ENCODE results near the gene SNX19. TPM values are rescaled to one million over a fixed set of nuclear protein-coding genes. Genes with fewer than 3 reads are reported as not detected.
A peak's percentile ranks its signal among the peaks of the same experiment; 100 is the strongest.

Gene SNX19
- total RNA-seq, 2 experiments from 2014 or later: 47.7 to 49.4 TPM

DNA sequence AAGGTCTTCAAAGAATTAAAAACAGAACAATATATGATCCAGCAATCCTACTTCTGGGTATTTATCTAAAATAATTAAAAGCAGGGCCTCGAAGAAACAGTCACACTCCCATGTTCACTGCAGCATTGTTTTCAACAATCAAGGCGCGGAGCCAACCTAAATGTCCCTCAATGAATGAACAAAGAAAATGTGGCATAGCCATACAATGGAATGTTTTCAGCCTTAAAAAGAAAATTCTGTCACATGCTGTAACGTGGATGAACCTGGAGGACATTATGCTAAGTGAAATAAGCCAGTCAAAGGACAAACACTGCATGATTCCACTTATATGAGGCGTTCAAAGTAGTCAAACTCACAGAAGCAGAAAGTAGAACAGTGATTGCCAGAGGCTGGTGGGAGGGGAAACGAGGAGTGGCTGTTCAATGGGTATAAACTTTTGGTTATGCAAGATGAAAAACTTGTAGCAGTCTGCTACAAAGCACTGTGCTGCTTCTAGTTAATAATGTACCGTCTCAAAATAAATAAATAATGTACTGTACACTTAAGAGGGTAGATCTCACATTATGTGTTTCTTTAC is 41.2 kb downstream of the SNX19 start:
- Mint-ChIP-seq H3K27ac (no peak overlapping the region), H3K36me3 (peaks cover 13% of the 10 kb centered on the region), H3K4me1 (no peaks in the 10 kb centered on the region), H3K4me3 (no peak overlapping the region), H3K9me3 (no peaks in the 10 kb centered on the region), H3K27me3 (no peaks in the 10 kb centered on the region)
- POLR2A ChIA-PET: no interaction called here
- no peak for DNase-seq
- ATAC-seq (ENCODE audit: low read depth): no peak

DNA sequence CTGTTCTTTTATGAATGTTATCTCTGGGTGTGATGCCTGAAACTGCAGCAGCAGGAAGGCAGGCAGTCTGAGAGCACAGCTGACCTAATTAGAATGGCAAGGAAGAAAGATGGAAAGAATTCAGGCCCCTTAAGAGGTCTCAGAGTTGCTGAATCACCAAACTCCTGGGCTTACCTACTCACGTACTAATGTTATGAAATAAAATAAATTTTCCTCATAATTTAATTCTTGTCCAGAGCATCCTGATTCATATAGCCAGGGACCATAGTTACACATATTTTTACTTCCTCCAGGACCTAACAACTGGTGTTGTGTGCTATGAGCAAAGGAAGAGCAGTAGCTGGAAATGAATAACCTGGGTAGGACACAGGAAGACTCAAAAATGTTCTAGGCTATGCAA is 41.9 kb downstream of the SNX19 start:
- DNase-seq (no peak), ATAC-seq (ENCODE audit: low read depth) (no peak)
- no peak overlapping the region for H3K27ac Mint-ChIP-seq
- POLR2A ChIA-PET: no interaction called here
- H3K4me1 Mint-ChIP-seq: no peaks in the 10 kb centered on the region
- no peaks in the 10 kb centered on the region for H3K9me3 Mint-ChIP-seq
- H3K36me3 Mint-ChIP-seq: peaks cover 13% of the 10 kb centered on the region
- no peak overlapping the region for H3K4me3 Mint-ChIP-seq
- H3K27me3 Mint-ChIP-seq: no peaks in the 10 kb centered on the region

DNA sequence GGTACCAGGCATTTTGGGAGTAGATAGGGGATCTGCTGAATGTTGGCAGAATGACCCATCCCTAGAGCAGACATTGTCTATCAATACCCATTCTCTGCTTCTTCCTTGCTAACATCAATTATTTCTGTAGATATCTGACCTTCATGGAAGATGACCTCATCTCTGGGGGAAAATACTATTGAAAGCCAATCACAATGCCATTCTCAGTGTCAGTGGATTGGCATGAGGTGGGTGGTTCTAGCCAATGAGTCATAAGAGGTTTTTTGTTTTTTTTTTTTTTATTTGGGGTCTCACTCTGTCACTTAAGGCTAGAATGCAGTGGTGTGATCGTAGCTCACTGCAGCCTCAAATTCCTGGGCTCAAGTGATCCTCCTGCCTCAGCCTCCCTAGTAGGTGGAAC is 42.5 kb downstream of the SNX19 start:
- Mint-ChIP-seq H3K9me3 (no peaks in the 10 kb centered on the region), H3K27me3 (no peaks in the 10 kb centered on the region), H3K4me3 (no peak overlapping the region), H3K4me1 (no peaks in the 10 kb centered on the region), H3K27ac (no peak overlapping the region), H3K36me3 (peaks cover 9% of the 10 kb centered on the region)
- POLR2A ChIA-PET: no interaction called here
- ATAC-seq (ENCODE audit: low read depth) (no peak), DNase-seq (no peak)

DNA sequence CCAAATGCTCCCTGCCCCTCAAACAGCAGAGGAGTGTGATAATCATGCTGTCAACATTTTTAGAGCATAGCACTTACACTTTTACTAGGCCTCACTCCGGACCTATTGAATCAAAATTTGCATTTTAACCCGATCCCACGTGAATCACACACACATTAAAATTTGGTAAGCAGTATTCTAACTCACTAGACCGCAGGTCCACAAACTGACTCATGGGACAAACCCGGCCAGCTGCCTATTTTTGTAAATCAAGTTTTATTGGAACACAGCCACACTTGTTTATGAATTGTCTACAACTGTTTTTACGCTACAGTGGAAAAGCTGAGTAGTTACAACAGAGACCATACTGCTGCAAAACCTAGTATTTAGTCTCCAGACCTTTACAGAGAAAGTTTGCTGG is 43.3 kb downstream of the SNX19 start:
- DNase-seq (no peak), ATAC-seq (ENCODE audit: low read depth) (no peak)
- no peaks in the 10 kb centered on the region for H3K27me3 Mint-ChIP-seq
- POLR2A ChIA-PET: no interaction called here
- H3K36me3 Mint-ChIP-seq: peaks cover 6% of the 10 kb centered on the region
- no peak overlapping the region for H3K27ac Mint-ChIP-seq
- H3K9me3 Mint-ChIP-seq: no peaks in the 10 kb centered on the region
- no peaks in the 10 kb centered on the region for H3K4me1 Mint-ChIP-seq
- no peak overlapping the region for H3K4me3 Mint-ChIP-seq

DNA sequence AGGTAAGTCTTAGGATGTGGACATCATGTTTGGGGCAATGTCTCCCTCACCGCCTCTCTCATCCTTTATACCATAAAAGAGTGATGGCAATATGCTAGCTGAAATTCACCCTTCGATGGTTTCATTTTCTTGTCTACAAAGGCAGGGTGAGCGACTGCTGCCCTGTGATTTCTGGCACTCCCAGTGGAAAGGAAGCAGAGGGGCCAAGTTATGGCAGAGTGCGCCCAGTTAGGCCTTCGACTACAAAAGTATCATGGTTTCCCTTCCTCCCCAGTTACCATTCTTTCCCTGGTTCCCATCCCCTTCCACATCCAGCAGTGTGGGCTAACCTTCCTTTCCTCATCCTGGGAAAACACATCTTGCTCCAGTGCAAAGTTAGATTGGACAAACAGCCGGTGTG is 43.8 kb downstream of the SNX19 start:
- no peaks in the 10 kb centered on the region for H3K9me3 Mint-ChIP-seq
- peaks cover 6% of the 10 kb centered on the region for H3K36me3 Mint-ChIP-seq
- no peak overlapping the region for H3K4me3 Mint-ChIP-seq
- H3K27ac Mint-ChIP-seq: no peak overlapping the region
- POLR2A ChIA-PET: no interaction called here
- H3K27me3 Mint-ChIP-seq: no peaks in the 10 kb centered on the region
- no peak for DNase-seq
- no peak for ATAC-seq (ENCODE audit: low read depth)
- H3K4me1 Mint-ChIP-seq: no peaks in the 10 kb centered on the region

DNA sequence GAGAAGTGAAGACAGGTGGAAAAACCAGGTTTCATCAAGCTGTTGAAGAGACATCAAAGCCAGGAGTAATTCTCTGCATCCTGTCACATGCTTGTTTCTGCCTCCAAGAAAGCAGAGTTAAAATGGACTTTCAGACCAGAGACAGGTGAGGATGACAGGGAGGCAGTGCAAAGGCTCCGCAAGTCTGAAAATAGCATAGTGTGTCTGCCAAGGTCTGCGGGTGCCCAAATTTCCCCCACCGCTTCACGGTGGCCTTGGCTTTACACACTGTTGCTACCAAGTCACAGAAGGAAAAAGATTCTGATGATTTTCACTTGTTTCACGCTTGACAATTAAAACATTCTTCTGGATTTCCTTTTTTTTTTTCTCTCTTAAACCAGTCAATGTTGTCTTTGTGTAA is 44.2 kb downstream of the SNX19 start:
- no peak overlapping the region for H3K4me3 Mint-ChIP-seq
- POLR2A ChIA-PET: no interaction called here
- ATAC-seq (ENCODE audit: low read depth) (no peak), DNase-seq (no peak)
- no peaks in the 10 kb centered on the region for H3K9me3 Mint-ChIP-seq
- no peaks in the 10 kb centered on the region for H3K4me1 Mint-ChIP-seq
- H3K36me3 Mint-ChIP-seq: peaks cover 6% of the 10 kb centered on the region
- H3K27ac Mint-ChIP-seq: no peak overlapping the region
- no peaks in the 10 kb centered on the region for H3K27me3 Mint-ChIP-seq

DNA sequence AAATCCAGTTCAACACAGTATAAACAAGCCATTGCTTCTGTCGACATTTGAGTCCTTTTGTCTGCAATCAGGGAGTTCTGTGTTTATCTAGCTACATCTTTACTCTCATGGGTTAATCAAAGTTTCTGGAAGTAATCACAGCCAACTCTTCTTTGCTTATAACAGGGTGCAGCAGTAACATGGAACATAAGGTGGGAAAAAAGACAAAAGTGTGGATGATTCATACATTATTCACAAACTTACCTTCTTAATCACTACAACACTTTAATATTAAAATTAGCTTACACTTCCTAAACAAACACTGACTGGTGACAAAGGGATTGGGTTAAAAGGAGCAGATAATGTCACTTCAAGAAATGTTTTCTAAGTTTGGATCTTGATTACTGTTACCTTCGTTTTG is 44.7 kb downstream of the SNX19 start:
- Mint-ChIP-seq H3K4me3 (no peak overlapping the region), H3K9me3 (no peaks in the 10 kb centered on the region), H3K36me3 (peaks cover 6% of the 10 kb centered on the region), H3K4me1 (no peaks in the 10 kb centered on the region), H3K27me3 (no peaks in the 10 kb centered on the region), H3K27ac (no peak overlapping the region)
- POLR2A ChIA-PET: no interaction called here
- no peak for DNase-seq
- ATAC-seq (ENCODE audit: low read depth): no peak

DNA sequence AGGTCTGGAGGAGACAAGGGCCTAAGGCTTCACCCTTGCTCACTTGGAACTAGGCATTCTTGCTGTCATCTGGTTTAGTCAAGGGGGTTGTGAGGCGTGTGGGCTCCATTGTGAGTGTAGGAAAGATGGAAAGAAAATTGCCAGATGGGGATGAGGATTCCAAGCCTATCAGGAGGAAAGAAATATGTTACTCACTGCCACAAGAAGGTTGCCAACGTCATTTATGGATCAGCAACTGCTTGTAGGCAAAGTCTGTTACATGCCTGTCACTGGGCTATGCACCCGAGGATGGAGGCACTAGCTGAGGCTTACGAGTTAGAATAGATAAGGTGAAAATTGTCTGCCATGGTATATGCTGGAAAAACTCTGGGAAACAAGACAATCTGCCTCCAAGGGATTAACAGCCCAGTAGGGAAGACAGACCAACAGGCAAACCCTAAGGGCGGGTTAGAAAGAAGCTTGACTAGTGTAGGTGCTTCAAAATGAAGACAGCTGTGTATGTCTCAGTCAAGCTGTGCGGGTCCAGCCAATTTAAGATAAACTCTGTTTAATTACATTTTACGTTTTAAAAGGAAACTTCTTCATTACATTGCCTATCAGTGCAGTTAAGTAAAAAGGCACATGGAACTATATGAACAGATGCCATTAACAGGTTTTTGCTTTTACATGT is 47.4 kb downstream of the SNX19 start:
- Mint-ChIP-seq H3K4me1 (no peaks in the 10 kb centered on the region), H3K9me3 (no peaks in the 10 kb centered on the region), H3K4me3 (no peak overlapping the region), H3K27ac (no peak overlapping the region), H3K27me3 (no peaks in the 10 kb centered on the region), H3K36me3 (peaks cover 2% of the 10 kb centered on the region)
- ATAC-seq (ENCODE audit: low read depth) (no peak), DNase-seq (no peak)
- POLR2A ChIA-PET: no interaction called here

DNA sequence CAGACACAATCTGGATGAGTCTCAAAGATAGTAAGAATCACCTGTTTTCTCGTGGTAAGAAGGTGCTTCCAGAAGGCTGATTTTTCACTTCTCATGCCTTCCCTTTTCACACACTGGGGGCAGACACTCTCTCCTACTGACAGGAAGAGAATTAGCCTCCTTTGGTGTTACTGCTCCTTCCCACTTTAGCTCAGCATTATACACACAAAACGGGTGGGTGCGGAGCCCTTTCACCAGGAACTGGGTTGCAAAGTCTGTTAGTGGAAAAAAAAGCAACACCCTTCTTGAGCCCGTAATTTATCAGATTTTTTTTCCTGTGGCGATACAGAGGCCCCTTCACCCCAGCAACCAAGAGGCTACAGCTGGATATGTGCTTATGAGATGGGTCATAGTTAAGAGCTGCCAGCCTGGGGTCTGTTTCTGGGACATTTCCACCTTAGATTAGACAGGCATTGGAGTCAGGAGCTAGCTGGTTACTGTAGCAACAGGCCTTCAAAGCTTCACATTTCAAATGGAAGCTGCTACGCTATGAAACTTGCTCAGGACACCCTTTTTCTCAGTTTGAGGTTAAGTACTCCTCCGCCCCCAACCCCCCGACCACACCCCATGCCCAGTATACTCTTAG is 48.1 kb downstream of the SNX19 start:
- no peaks in the 10 kb centered on the region for H3K9me3 Mint-ChIP-seq
- H3K4me3 Mint-ChIP-seq: no peak overlapping the region
- H3K27ac Mint-ChIP-seq: no peak overlapping the region
- POLR2A ChIA-PET: no interaction called here
- no peaks in the 10 kb centered on the region for H3K27me3 Mint-ChIP-seq
- no peaks in the 10 kb centered on the region for H3K4me1 Mint-ChIP-seq
- ATAC-seq (ENCODE audit: low read depth) (no peak), DNase-seq (no peak)
- peaks cover 2% of the 10 kb centered on the region for H3K36me3 Mint-ChIP-seq

DNA sequence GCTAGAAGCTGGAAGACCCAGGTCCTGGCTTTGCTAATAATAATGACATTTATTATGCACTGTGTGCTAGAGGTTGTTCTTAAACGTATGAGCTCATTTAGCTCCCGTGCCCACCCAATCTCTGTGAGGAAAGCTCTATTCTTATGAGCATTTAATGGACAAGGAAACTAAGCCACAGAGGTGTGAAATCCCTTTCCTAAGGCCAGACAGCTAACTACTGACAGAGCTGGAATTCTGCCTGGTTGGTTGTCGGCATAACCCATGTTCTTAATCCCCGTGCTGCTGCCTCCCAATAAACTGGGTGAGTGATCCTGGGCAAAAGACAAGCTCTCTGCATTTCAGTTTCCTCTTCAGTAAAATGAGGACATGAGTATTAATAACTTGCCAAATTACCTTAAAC is 49.4 kb downstream of the SNX19 start:
- Mint-ChIP-seq H3K36me3 (peaks cover 2% of the 10 kb centered on the region), H3K4me3 (no peak overlapping the region), H3K9me3 (no peaks in the 10 kb centered on the region), H3K27me3 (no peaks in the 10 kb centered on the region), H3K27ac (no peak overlapping the region), H3K4me1 (no peaks in the 10 kb centered on the region)
- ATAC-seq (ENCODE audit: low read depth): no peak
- POLR2A ChIA-PET: interaction anchor here (1.3 kb wide), 1 partner anchor 432 kb away, joined by 4 read pairs; no protein-coding TSS in a partner anchor
- DNase-seq: no peak

DNA sequence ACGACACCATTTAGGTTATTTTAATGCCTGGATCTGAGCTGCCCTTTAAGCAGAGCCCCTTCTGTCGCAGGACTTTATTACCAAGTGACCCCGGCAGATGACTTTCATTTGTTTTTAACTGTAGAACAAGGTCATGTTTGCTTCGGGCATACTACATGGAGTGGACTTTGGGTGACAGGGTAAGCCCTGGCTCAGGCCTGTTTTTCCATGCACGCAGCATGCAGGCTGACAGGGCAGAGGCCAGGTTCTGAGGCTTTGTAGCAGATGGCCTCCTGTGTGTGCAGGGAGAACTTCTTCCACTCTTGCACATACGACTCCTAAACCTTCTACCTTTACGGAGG is 50.5 kb downstream of the SNX19 start:
- Mint-ChIP-seq H3K4me1 (no peaks in the 10 kb centered on the region), H3K27ac (no peak overlapping the region), H3K9me3 (no peaks in the 10 kb centered on the region), H3K4me3 (no peak overlapping the region), H3K27me3 (no peaks in the 10 kb centered on the region), H3K36me3 (peaks cover under 1% of the 10 kb centered on the region)
- no peak for DNase-seq
- ATAC-seq (ENCODE audit: low read depth): no peak
- POLR2A ChIA-PET: no interaction called here

DNA sequence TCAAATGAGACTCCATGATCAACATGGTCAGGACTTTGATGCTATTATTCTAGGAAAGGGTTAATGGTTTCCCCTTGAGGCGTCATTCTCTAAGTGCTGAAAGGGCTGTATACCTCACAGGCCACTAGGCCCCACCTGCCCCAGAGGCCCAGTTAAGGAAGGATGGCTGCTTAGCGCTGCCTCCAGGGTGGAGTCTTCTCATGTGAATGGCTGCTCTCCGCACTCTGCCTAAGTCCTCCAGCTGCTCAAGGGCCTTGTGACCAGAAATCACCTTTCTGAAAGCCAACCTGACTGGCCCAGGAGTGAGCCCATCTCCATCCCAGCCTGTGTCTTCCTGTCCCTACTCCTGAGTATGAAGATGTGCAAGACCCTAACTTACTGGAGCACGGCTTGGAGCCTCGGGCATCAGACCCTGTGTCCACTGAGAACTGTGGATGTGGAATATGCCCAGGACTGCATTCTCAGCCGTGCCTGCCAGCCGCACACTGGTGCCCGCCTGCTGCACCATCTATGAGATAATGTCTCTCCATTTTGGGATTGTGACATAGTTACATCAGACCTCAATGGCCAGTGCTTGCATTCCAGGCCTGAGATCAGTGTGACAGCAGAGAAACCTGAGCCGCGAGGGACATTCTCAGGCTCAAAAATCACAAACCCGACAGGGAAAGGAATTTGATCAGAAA is 51.0 kb downstream of the SNX19 start:
- Mint-ChIP-seq H3K27ac (no peak overlapping the region), H3K36me3 (no peaks in the 10 kb centered on the region), H3K9me3 (no peaks in the 10 kb centered on the region), H3K4me1 (no peaks in the 10 kb centered on the region), H3K4me3 (no peak overlapping the region), H3K27me3 (no peaks in the 10 kb centered on the region)
- ATAC-seq (ENCODE audit: low read depth) (no peak), DNase-seq (no peak)
- POLR2A ChIA-PET: no interaction called here

DNA sequence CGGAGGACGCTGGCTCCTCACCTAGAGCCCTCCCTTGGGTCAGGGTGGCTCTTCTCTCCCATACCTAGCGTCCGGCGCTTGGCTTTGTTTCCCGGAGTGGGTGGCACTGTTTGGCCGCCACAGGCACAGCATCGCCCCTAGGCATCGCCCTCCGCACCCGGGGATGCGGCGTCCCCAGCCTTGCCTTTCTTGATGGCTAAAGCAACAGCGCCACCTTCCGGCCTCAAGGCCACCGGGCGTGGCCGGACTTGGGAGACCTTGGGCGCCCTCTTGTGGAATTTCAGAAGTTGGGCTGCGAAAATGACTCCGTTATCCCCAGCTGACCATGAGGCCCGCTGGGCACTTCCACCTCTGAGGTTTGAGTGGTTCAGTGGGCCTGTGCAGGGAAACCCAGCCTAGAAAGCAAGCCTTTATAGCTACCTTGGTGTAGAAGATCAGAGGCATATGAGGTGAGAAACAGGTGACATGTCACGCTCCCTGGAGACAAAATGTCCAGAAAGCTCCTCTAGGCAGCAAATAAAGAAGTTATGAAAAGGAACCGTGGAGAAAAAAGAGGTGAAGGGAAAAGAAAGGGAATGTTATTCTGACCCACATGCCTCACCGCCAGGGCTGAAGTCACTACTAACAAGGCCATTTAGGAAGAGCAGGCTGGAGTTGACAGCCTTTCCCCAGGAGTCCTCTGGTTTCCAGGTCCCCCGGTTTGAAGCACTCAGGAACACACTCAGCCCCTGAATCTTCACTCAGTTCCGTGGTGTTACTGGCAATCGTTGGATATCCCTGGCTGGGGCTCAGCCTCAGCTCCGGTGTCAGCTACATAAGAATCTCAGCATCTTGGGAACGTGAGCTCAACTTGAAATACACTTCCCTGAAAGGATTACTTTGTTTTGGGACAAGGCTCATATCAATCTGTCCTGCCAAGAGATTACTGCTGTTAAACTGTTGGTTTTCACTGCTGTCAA is 54.1 kb downstream of the SNX19 start:
- Mint-ChIP-seq H3K36me3 (no peaks in the 10 kb centered on the region), H3K4me1 (no peaks in the 10 kb centered on the region), H3K4me3 (no peak overlapping the region), H3K27ac (no peak overlapping the region), H3K9me3 (no peaks in the 10 kb centered on the region), H3K27me3 (peaks cover 7% of the 10 kb centered on the region)
- POLR2A ChIA-PET: interaction anchor here (1.1 to 1.5 kb wide), 3 partner anchors 54 to 649 kb away, joined by 3 to 8 read pairs (median 3); partner anchors contain the start of gene SNX19
- peak; percentile 82 for ATAC-seq (ENCODE audit: low read depth)
- peak; percentile 88 for DNase-seq
